Fibroblast of the conjunctiva (primary cell): ENCODE data around the gene GTPBP10.
A peak's percentile ranks its signal among the peaks of the same experiment; 100 is the strongest.
"Not testable (repeated sequence)": the region's sequence is repeated elsewhere in the genome, so short reads cannot be mapped to it uniquely, and the experiment has no call there.

Source experiments
- DNase-seq: peaks from one replicate; pipeline ENCODE4 v3.0.0-alpha.2; 2010; ENCODE audit warnings: low read depth

The GTPBP10 gene, protein sequence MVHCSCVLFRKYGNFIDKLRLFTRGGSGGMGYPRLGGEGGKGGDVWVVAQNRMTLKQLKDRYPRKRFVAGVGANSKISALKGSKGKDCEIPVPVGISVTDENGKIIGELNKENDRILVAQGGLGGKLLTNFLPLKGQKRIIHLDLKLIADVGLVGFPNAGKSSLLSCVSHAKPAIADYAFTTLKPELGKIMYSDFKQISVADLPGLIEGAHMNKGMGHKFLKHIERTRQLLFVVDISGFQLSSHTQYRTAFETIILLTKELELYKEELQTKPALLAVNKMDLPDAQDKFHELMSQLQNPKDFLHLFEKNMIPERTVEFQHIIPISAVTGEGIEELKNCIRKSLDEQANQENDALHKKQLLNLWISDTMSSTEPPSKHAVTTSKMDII

DNA sequence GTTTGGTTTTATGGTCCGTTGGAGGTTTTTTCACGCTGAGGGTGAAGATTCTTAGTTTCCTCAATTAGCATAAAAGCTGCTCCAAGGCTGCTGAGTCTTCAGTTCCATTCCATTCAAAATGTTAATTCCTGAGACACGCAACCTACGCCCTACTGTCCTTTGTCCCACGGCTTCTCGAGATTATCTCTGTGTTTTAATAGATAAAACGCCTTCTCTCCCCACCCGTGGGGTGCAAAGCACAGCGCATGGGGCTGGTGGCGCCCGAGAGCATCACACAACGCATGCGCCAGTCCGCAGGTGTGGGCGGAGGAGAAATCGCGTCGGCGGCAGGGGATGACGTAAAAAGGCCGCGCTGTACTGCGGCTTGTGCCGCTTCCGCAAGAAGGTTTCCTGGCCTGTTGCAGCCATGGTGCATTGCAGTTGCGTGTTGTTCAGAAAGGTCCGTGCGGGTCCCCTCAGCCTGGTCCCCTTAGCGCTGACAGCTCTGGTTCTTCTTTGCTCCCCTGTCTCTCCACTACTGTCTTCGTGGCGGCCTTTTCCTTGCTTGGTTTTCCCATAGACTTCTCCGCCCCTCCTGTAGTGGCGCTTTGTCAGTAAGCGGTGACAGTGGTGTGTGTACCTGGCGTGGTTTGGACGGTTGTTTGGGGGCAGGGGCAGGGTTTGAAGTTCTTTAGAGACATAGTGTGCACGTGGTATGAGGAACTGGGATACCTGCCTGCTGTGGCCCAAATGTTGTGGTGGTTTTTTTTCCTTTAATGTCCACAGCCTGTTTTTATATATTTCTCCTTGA is at the start of gene GTPBP10:
GTPBP10 (plus strand) TSS at position 381 of the 790 bp plus-strand sequence; CDS start at position 407, 26 bp downstream.
- DNase-seq = peak; percentile 92

DNA sequence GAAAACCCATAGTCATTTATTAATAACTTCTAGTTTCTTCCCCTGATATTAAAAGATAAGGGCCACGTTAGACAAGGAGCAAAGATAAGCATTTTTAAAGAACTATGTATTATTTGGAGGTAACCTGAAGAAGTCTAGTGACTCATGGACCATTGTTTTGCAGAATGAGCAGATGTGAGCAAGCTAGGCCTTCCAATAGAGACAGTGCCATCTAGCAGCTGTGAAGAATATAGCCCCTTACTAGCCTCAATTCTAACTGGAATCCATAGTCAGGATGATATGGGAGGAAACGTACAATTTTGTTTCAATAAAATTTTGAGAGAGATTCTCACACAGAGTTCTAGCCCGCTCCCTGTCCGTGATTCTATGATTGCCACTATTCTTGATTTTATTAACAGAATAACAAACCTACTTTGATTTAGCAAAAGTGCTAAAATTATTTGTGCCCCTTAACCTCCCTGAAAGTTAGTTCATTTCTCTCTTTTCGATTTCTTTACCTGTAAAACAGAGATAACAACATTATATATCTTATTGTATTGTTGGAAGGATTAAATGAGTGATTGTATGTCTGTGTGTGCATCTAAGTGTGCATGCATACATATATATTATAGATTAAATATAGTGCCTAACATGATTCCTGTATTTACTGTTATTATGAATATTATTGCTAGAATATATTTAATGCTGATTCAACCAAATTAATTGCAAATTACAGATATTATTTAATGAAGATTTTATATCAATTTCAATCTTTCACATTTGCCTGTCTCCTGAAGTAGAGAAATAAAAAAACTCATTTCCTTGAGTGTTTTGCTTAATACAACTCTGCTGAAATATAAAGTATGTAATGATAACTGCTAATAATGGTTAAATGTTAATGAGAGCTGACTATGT is 48.1 kb upstream of the GTPBP10 start:
- peak; percentile 47 for DNase-seq

DNA sequence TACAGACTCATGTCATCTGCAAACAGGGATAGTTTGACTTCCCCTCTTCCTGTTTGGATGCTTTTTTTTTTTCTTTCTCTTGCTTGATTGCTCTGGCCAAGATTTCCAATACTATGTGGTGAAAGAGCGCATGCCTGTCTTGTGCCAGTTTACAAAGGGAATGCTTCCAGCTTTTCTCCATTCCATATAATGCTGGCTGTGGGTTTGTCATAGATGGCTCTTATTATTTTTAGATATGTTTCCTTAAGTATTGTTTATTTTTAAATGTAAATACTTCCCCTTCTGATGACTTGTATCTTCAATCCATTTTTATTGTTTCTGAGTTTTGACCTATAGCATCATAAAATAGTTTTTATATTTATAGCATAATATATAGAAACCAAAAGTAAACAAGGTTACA is 43.3 kb upstream of the GTPBP10 start:
- no peak for DNase-seq

DNA sequence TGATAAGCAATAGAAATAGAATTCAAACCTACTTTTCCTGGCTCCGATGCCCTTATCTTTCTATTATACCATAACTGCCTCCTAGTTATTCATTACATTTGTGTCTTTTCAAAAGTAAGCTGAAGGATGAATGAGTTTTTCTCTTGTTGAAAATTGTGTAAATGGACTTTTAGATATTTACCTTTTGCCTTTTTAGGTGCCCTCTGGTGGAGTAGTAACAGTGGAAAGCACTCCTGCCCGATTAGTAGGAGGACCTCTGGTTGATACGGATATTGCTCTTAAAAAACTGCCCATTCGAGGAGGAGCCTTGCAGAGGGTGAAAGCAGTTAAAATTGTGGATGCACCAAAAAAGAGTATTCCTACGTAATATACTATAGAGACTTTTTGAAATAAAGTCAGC is 36.6 kb upstream of the GTPBP10 start:
- DNase-seq = no peak

DNA sequence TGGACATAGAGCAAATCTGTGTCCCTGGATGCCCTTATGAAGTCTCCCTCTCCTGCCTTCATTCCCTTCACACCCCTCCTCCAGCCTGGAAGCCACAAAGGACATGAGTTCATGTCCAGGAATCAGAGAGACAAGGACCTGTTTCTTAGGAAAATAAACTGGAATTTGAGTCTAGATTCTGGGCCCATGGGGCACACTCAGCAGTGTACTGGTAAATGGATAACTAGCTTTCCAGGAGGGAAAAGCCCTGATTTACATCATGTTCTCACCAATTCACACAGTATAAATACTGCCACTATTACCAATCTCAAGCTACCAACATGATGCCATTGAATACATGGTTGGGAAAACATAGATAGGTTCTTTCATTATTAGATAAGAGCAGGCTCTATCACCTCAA is 35.3 kb upstream of the GTPBP10 start:
- DNase-seq = no peak

DNA sequence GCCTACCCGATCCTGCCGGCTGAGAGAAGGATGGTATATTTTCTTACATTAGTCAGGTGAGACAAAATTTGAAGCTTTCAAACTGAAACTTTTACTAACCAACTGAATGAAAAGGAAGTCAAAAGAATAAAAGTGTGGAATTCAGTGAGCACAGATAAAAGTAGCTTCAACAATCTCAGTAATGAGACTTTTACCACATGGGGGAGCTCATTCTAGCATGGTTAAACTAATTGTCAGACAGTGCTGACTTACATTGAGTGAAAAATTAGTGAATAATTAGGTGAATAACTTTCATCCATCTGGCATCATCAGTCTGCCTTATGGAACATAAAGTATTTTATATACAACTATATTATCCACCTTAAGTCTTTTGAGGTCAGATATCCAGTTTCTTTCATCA is 33.8 kb upstream of the GTPBP10 start:
- DNase-seq = no peak

DNA sequence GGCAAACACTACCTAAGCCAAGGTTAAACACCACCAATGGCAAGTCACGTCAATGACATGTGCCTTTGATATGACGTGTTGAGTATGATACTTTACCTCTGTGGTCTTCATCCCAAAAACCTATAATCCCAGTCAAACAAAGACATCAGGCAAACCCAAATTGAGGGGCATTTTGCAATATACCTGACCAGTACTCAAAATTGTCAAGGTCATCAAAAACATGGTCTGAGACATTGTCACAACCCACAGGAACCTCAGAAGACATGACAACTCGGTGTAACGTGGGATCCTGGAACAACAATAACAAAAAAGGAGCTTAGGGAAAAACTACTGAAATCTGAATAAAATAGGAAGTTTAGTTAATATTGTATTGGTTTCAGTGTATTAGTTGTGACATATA is 32.6 kb upstream of the GTPBP10 start:
- no peak for DNase-seq

DNA sequence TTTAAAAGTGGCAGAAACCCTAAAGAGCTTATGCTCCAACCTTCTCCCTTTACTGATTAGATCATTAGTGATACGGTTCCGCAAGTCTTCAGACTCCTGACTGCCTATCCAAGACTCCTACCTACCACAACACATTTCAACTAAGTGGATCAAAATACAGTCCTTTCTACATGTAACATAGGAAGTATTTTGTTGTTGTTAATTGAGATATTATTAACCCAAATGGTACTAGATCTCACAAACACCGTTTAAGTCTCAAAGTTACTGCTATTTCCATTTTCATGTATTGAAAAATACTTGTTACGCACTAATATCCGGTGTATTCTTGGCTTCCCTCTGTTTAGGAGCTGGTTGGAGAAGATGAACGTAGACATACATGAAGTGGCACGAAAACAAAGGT is 26.5 kb upstream of the GTPBP10 start:
- no peak for DNase-seq

DNA sequence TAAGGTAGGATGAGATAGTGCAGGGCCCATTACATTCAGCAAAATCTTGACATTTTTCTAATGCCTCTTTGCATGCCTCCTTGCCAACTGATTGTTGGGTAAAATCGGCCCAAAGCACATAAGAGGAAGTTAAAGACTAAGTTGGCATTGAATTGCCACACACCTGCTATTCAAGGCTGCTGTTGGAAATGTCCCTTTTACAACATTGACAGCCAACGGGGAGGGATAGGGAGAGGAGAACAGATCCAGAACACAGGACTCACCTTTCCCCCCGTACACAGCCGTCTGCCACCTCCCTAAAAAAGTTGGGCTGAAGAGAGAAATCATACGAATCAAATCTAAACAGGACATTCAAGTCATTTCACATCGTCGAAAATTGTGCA is 26.1 kb upstream of the GTPBP10 start:
- no peak for DNase-seq

DNA sequence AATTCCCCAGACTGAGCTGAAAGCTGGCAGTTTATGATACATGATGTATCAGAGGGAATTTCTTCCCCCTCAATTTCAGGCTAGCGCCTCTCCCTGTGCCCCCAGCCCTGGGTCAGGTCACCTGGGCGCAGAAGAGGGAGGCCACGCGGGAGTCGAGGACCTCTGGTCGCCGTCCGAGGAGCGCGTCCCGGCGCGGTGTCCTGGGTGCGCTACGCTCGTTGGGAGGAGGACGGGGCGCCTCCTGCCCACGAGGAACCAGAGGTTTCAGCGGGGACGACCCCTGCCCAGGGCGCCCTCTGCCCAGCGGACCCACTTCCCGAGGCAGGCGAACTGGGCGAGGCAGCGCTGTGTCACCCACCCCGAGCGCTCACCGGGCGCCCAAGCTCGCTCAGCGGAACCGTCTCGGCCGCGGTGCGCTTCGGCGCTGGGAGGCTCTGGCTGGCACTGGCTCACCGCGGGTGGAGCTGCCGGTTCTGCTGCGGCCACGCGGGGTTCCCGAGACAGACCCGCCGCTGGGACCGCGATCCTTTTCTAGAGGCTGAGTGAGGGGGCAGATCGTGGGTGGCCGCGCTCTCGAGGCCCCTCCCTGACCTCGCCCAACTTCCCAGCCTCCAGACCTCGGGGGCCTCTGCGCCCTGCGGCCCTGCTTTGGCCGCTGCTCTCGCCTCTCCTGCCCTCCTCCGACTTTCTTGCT is 25.6 kb upstream of the GTPBP10 start, which contains the start of gene FAM237B:
FAM237B (minus strand) TSS at position 504 of the 694 bp plus-strand sequence. CDS start 1,556 bp downstream, outside the sequence.
- no peak for DNase-seq

DNA sequence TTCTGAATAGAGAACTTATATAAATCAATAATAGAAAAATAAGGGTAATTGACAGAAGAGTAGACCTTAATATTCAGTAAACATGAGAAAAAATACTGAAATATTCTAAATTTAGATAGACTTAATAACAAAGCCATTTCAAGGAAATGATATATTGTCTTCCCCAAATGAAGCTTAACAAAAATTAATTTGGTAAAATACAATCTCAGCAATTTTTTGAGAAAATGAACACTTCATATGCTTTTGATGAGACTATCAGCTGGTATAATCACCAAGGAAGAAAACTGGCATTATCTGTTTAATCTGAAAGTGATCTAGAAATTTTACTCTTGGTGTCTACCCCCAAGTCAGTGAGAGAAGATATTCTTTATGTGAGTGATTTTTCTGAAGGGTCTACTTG is 23.7 kb upstream of the GTPBP10 start:
- DNase-seq = no peak

DNA sequence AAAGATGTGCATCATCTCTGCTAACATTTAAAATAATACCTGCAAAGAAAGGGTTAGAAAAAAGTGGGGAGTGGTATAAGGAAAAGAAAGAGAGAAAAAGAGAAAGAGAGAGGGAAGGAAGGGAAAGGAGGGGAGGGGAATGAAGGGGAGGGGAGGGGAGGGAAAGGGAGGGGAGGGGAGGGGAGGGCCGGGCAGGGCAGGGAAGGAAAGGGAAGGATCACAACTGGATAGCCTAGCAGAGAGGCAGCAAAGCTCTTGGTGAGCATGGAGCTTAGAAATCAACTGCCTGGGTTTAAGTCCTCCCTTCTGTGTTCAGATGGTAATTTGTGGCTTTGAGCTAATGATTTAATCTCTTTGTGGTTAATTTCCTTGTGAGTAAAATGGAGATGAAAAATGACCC is 20.0 kb upstream of the GTPBP10 start:
- no peak for DNase-seq

DNA sequence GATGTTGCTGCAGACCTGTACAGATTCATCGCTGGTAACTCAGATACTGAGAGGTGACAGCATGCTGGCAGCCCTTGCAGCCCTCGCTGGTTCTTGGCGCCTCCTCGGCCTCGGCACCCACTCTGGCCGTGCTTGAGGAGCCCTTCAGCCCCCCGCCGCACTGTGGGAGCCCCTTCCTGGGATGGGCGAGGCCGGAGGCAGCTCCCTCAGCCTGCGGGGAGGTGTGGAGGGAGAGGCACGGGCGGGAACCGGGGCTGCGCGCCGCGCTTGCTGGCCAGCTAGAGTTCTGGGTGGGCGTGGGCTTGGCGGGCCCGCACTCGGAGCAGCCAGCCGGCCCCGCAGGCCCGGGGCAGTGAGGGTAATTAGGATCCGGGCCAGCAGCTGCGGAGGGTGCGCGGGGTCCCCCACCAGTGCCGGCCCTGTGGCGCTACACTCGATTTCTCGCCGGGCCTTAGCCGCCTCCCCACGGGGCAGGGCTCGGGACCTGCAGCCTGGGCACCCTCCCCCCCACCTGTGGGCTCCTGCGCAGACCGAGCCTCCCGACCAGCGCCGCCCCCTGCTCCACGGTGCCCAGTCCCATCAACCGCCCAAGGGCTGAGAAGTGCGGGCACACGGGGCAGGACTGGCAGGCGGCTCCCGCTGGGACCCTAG is 12.2 kb upstream of the GTPBP10 start:
- DNase-seq = no peak

DNA sequence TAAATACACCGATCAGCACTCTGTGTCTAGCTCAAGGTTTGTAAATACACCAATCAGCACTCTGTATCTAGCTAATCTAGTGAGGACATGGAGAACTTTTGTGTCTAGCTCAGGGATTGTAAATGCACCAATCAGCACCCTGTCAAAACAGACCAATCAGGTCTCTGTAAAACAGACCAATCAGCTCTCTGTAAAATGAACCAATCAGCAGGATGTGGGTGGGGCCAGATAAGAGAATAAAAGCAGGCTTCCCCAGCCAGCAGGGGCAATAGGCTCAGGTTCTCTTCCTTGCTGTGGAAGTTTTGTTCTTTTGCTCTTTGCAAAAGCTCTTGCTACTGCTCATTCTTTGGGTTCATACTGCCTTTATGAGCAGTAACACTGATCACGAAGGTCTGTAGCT is 11.6 kb upstream of the GTPBP10 start:
- DNase-seq = not testable (repeated sequence)

DNA sequence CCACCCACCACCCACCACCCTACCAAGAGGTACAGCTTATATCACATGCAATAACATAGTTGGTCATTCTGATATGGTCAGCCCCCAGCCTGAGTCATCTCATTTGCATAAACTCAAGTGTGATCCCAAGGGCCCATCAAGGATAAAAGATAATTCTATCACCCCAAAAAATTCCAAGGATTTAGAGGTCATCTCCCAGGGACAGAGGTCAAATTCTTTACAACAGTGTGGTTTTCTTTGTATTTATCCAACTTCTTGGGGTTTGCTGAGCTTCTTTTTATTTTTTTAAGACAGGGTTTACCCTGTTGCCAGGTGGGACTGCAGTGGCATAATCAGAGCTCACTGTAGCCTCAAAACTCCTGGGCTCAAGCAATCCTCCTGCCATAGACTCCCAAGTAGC is 9.4 kb upstream of the GTPBP10 start:
- DNase-seq = no peak

DNA sequence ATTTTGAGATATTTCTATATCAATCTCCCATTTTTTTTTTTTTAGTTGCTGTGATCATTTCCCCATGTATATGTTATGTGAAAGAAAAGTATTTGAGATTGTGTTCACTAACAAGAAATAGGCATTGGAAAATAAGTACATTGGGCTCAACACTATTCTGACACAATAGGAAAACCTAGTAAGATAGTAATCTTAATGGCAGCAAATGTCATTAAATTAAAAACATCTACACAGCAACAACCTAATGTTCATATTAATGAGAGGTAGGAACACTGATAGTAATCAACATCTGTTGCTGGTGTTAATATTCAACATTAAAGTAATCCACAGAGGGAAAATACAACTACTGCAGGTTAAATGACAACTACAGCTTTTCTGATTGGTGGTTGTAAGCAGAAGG is 1.5 kb upstream of the GTPBP10 start:
- DNase-seq = no peak

DNA sequence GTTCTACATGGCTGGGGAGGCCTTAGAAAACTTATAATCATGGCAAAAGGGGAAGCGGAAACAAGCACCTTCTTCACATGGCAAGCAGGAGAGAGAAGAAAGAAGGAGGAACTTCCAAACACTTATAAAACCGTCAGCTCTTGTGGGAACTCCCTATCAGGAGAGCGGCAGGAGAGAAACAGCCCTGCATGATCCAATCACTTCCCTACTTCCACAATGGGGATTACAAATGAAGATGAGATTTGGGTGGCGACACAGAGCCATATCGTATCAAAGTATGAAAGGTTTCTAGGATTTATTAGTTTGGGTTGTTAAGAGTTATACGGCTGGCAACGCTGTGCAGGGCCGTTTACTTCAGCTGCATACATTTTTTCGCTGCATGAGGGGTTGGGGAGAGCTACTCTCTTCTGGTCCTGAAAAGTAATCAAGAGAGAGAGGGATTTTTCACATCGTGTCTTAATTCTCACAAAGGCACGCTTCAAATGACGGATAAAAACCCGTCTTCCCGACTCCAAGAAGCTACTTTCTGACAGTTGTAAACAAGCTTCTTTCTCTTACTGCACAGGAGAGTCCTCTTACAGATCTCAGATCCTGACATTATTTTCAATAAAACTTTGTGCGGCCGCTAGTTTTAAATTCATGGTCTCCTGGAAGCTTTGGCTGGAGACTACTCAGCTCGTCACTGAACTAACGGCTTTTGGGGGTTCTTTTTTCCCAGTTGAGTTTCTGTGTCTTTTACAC is 751 bp upstream of the GTPBP10 start:
- DNase-seq = peak; percentile 12

DNA sequence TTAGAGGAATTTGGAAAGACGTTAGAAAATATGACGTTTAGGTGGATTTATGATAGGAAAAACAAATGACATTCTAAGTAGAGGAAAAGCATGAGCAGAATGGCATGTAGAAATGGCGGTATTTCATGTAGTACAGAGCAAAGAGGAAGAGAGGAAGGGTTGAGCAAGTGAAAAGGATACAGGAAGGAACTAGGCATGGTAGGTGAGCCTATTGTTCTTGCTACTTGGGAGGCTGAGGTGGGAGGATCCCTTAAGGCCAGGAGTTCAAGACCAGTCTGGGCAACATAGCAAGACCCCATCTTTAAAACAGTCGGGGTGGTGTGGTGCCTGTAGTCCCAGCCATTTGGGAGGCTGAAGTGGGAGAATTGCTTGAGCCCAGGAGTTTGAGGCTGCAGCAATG is 1.2 kb downstream of the GTPBP10 start:
- DNase-seq = no peak

DNA sequence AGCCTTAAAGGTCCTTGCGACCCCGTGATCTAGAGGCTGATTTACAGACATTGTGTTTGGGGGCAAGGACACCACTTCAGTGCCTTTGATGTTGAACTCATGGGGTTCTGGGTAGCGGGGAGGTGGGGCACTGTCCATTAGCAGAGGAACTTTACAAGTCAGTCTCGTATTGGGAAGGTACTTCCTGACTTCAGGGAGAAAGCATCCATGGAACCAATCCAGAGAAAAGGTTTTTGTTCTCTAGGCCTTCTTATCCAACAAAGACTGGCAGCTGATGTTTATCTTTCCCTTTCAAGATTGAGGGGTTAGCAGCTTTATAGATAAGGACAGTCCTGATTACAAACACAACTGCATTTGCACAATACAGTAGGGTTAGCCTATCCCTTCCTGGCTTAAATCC is 2.8 kb downstream of the GTPBP10 start:
- no peak for DNase-seq

DNA sequence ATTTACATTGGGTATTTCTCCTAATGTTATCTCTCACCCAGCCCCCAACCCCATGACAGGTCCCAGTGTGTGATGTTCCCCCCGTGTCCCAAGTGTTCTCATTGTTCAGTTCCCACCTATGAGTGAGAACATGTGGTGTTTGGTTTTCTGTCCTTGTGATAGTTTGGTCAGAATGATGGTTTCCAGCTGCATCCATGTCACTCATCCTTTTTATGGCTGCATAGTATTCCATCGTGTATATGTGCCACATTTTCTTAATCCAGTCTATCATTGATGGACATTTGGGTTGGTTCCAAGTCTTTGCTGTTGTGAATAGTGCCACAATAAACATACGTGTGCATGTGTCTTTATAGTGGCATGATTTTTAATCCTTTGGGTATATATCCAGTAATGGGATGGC is 3.5 kb downstream of the GTPBP10 start:
- not testable (repeated sequence) for DNase-seq
